AG09309 (cell line): ENCODE data around the gene WDR19.
"Not testable (repeated sequence)": the region's sequence is repeated elsewhere in the genome, so short reads cannot be mapped to it uniquely, and the experiment has no call there.

Experiments used
- DNase-seq: peaks from one replicate; pipeline ENCODE4 v3.0.0-alpha.2; 2010; ENCODE audit warnings: low read depth
- H3K4me3 ChIP-seq: 2 replicates; pipeline ENCODE4 v1.5.1; 2011; ENCODE audit warnings: mild to moderate bottlenecking, low read depth, low read length, moderate library complexity; ENCODE audit not compliant: control insufficient read depth
- CTCF ChIP-seq: IDR thresholded peaks from 2 replicates; pipeline ENCODE4 v1.5.1; 2011; ENCODE audit warnings: mild to moderate bottlenecking, low read depth, low read length, inconsistent platforms; ENCODE audit not compliant: insufficient read depth, control insufficient read depth; ENCODE audit errors: missing control alignments

Gene WDR19

GRCh38 chr4:39166177-39166576 lies 16.2 kb upstream of the WDR19 start:
- H3K4me3 ChIP-seq, result no peak overlapping the region
- no peak for DNase-seq
- TF ChIP-seq CTCF, result no peak

- no peak for DNase-seq
- no peak overlapping the region for H3K4me3 ChIP-seq
- no peak for TF ChIP-seq CTCF
These were observed 15.7 kb upstream of the WDR19 start for GRCh38 chr4:39166669-39167068.

GRCh38 chr4:39169426-39169825 lies 12.9 kb upstream of the WDR19 start:
- DNase-seq, result no peak
- no peak overlapping the region for H3K4me3 ChIP-seq
- TF ChIP-seq CTCF, result no peak

- TF ChIP-seq CTCF, result no peak
- H3K4me3 ChIP-seq, result no peak overlapping the region
- no peak for DNase-seq
These were observed 12.0 kb upstream of the WDR19 start for GRCh38 chr4:39170301-39170700.

GRCh38 chr4:39178706-39179105 lies 3.6 kb upstream of the WDR19 start:
- H3K4me3 ChIP-seq, result no peak overlapping the region
- DNase-seq, result no peak
- TF ChIP-seq CTCF, result no peak

GRCh38 chr4:39179681-39180080 lies 2.6 kb upstream of the WDR19 start:
- H3K4me3 ChIP-seq, result no peak overlapping the region
- DNase-seq, result no peak
- TF ChIP-seq CTCF, result no peak

- DNase-seq, H3K4me3 ChIP-seq: not testable (repeated sequence)
These were observed 1.7 kb upstream of the WDR19 start for GRCh38 chr4:39180629-39181028.
